WTC11 (cell line): ENCODE results near the gene GOLGA8H.
"Not testable (repeated sequence)": the region's sequence is repeated elsewhere in the genome, so short reads cannot be mapped to it uniquely, and the experiment has no call there.

Source experiments
- ESRRA ChIP-seq: sonication (generic); formaldehyde crosslinking; IDR thresholded peaks from 2 replicates; pipeline ENCODE4 v1.8.1; 2022; ENCODE audit warnings: mild to moderate bottlenecking, missing genetic modification reagents, borderline replicate concordance
- GABPB1 ChIP-seq: sonication (generic); formaldehyde crosslinking; IDR thresholded peaks from 2 replicates; pipeline ENCODE4 v1.8.1; 2023; ENCODE audit warnings: mild to moderate bottlenecking, missing genetic modification reagents
- NFYB ChIP-seq: sonication (generic); formaldehyde crosslinking; conservative IDR thresholded peaks from 2 replicates; pipeline ENCODE4 v1.8.0; 2022; ENCODE audit warnings: low read depth, missing genetic modification reagents
- SOX15 ChIP-seq: fragments of 250-450 bp; sonication (Bioruptor Pico); IDR thresholded peaks from 2 replicates; pipeline ENCODE4 v1.9.0; 2021; ENCODE audit warnings: mild to moderate bottlenecking
- TF ChIP-seq, protein P1 (sequence below): fragments of 200-600 bp; IDR thresholded peaks from 2 replicates; pipeline ENCODE4 v1.8.0; 2022; ENCODE audit warnings: antibody characterized with exemption
- TF ChIP-seq, protein P2 (sequence below): sonication (generic); formaldehyde crosslinking; conservative IDR thresholded peaks from 2 replicates; pipeline ENCODE4 v1.8.1; 2022; ENCODE audit warnings: mild to moderate bottlenecking, missing genetic modification reagents

DNA sequence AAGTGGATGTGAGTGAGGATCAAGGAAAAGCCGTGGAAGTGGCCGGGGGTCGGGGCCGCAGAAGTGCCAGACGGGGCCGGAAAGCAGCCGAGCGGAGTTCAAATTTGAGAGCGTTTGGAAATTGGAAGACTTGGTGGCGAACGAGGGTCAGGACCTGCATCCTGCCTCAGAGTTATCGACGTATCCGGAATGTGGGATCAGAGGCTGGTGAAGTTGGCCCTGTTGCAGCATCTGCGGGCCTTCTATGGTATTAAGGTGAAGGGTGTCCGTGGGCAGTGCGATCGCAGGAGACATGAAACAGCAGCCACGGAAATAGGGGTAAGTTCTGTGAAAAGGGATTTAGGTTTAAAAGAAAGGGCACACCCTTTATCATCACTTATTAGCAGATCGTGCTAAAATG is 22.8 kb downstream of the GOLGA8H start:
- TF ChIP-seq, protein P1, sequence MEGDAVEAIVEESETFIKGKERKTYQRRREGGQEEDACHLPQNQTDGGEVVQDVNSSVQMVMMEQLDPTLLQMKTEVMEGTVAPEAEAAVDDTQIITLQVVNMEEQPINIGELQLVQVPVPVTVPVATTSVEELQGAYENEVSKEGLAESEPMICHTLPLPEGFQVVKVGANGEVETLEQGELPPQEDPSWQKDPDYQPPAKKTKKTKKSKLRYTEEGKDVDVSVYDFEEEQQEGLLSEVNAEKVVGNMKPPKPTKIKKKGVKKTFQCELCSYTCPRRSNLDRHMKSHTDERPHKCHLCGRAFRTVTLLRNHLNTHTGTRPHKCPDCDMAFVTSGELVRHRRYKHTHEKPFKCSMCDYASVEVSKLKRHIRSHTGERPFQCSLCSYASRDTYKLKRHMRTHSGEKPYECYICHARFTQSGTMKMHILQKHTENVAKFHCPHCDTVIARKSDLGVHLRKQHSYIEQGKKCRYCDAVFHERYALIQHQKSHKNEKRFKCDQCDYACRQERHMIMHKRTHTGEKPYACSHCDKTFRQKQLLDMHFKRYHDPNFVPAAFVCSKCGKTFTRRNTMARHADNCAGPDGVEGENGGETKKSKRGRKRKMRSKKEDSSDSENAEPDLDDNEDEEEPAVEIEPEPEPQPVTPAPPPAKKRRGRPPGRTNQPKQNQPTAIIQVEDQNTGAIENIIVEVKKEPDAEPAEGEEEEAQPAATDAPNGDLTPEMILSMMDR = not testable (repeated sequence)
- TF ChIP-seq NFYB (CRISPR knock-in tag); SOX15; GABPB1 (CRISPR knock-in tag); ESRRA (CRISPR knock-in tag): not testable (repeated sequence)
- TF ChIP-seq, protein P2, sequence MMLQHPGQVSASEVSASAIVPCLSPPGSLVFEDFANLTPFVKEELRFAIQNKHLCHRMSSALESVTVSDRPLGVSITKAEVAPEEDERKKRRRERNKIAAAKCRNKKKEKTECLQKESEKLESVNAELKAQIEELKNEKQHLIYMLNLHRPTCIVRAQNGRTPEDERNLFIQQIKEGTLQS (CRISPR knock-in tag) = not testable (repeated sequence)
